GM10248 (cell line): Measurements from ENCODE around the gene NAGPA.

Experiments used
- CTCF ChIA-PET: fragments of 300-600 bp; sonication (Branson Sonifier 250); formaldehyde crosslinking; extraction: SDS; loops from one replicate; lab custom pipeline; 2021; ENCODE audit warnings: antibody characterized with exemption; lab: Yijun Ruan, JAX
- POLR2A ChIA-PET: fragments of 350-650 bp; sonication (Branson Sonifier 250); formaldehyde crosslinking; extraction: SDS; loops from one replicate; lab custom pipeline; 2020; ENCODE audit warnings: antibody characterized with exemption; lab: Yijun Ruan, JAX
- DNase-seq: peaks from one replicate; pipeline ENCODE4 v3.0.0; 2012; ENCODE audit errors: extremely low spot score
- CTCF ChIP-seq: IDR thresholded peaks from 2 replicates; pipeline ENCODE4 v1.5.1; 2012; ENCODE audit warnings: mild to moderate bottlenecking, low read depth; ENCODE audit errors: extremely low read depth, missing control alignments, control extremely low read depth

NAGPA gene

GRCh38 chr16:5069048-5069447, 35.3 kb upstream of the NAGPA start:
- no peak for DNase-seq
- ChIA-PET POLR2A (no interaction called here), CTCF (interaction anchor here (1.5 to 1.8 kb wide), 2 partner anchors 8 to 11 kb away, joined by 3 to 4 read pairs; no protein-coding TSS in a partner anchor)
- TF ChIP-seq CTCF, result no peak

- no peak for DNase-seq
- no peak for TF ChIP-seq CTCF
- ChIA-PET POLR2A (no interaction called here), CTCF (interaction anchor here (1.2 to 3.0 kb wide), 4 partner anchors 9 to 30 kb away, joined by 3 to 18 read pairs (median 5); no protein-coding TSS in a partner anchor)
Measured at GRCh38 chr16:5066511-5066910, 32.8 kb upstream of the NAGPA start.

GRCh38 chr16:5065813-5066212, 32.1 kb upstream of the NAGPA start, which contains the start of gene C16orf89:
TSS of gene C16orf89 (minus strand) at chr16:5065956. CDS start at chr16:5065908, 48 bp downstream.
- no peak for DNase-seq
- TF ChIP-seq CTCF, result no peak
- CTCF ChIA-PET, result interaction anchor here (1.2 to 3.0 kb wide), 2 partner anchors 9 to 12 kb away, joined by 6 to 18 read pairs; no protein-coding TSS in a partner anchor
- POLR2A ChIA-PET, result no interaction called here

GRCh38 chr16:5065326-5065725, 31.6 kb upstream of the NAGPA start:
- DNase-seq, result no peak
- CTCF ChIA-PET, result interaction anchor here (1.2 to 3.0 kb wide), 2 partner anchors 8 to 11 kb away, joined by 6 to 18 read pairs; no protein-coding TSS in a partner anchor
- no peak for TF ChIP-seq CTCF
- POLR2A ChIA-PET, result no interaction called here

- no peak for DNase-seq
Measured at GRCh38 chr16:5064915-5065314, 31.2 kb upstream of the NAGPA start.

More at GRCh38 chr16:5064915-5065314, 31.2 kb upstream of the NAGPA start:
- TF ChIP-seq CTCF, result no peak
- POLR2A ChIA-PET, result no interaction called here
- CTCF ChIA-PET, result interaction anchor here (1.2 to 3.0 kb wide), 3 partner anchors 8 to 20 kb away, joined by 3 to 18 read pairs (median 6); no protein-coding TSS in a partner anchor
